GM18873 (cell line): ENCODE results near the gene TTBK1.

Experiments used
- ATAC-seq: cut with Tn5 transposase; IDR thresholded peaks from one replicate; pipeline ENCODE4 v1.9.1; 2021; ENCODE audit warnings: mild to moderate bottlenecking, moderate library complexity, moderate number of reproducible peaks; ENCODE audit not compliant: unreplicated experiment, low FRiP score

The TTBK1 gene

DNA sequence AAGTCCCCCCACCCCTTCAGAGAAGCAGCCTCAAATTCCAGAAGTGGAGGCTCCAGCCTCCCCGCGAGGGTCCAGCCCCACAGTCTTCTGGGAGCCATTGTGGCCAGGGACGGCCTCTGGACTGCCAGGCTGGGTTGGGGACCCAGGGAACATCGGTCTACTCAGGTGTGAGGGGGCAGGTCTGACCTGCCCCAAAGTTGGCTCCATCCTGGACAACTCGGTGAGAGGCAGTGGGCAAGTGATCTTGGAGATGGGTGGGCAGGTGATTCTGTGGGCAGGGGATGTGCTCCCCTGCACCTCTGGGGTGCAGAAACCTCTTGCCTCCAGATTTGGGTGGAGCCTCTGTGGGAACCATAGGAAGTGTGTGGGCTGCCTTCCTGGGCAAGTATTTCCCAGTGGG lies 42.6 kb downstream of the TTBK1 start:
- ATAC-seq = no peak

DNA sequence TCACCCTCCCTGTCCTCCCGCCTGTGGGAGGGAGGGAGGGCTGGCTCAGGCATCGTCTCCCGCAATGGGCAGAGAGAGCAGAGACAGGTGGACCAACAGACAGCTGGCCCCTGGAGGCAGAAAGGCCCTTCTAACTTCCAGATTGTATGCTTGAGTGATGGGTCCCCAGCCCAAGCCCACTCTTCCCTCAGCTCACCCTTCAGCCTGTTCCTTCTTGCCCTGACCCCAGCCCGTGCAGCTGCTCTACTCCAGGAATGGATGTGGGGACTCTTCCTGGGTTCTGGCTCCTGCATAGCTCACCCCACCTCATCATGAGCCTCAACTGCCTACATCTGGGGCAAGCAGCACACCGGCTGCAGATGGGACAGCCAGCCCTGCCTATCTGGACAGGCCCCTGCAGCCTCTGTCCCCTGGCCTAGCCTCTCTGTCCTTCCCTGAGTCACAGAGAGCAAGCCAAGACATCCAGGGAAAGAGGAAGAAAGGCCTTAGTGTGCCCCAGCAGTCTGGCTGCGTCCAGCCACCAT lies 43.2 kb downstream of the TTBK1 start:
- ATAC-seq = no peak

DNA sequence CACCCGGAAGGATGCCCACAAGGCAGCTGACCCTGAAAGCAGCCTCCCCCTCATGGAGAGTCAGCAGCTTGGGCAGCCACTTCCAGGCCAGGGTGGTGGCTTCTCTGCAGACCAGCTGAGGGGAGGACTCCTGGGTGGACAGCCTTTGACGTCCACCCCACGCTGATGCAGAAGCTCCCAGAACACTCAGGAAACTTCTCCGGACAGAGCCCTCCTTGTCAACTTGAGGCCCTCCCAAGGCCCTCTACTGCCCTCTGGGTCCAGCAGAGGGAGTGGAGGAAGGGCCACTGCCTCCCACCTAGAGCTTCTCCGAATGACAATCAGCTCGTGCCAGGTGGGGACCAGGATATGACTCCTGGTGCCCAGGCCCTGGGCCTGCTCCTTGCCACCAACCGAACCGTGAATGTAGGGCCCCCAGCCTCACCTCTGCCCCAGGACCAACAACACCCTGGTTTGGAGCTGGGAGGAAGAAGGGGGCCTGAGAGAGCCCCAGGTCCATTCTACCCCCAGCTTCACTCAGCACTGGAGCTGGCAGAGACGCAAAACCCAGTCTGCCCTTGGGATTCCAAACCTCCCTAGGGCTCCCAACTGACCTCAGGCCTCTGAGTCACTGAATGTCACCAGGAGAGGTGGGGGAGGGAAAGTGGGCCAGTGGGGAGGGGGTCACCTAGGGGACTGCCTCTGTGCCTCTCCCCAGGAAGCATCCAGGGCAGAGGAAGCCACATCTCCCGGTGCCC lies 43.9 kb downstream of the TTBK1 start:
- ATAC-seq = no peak

DNA sequence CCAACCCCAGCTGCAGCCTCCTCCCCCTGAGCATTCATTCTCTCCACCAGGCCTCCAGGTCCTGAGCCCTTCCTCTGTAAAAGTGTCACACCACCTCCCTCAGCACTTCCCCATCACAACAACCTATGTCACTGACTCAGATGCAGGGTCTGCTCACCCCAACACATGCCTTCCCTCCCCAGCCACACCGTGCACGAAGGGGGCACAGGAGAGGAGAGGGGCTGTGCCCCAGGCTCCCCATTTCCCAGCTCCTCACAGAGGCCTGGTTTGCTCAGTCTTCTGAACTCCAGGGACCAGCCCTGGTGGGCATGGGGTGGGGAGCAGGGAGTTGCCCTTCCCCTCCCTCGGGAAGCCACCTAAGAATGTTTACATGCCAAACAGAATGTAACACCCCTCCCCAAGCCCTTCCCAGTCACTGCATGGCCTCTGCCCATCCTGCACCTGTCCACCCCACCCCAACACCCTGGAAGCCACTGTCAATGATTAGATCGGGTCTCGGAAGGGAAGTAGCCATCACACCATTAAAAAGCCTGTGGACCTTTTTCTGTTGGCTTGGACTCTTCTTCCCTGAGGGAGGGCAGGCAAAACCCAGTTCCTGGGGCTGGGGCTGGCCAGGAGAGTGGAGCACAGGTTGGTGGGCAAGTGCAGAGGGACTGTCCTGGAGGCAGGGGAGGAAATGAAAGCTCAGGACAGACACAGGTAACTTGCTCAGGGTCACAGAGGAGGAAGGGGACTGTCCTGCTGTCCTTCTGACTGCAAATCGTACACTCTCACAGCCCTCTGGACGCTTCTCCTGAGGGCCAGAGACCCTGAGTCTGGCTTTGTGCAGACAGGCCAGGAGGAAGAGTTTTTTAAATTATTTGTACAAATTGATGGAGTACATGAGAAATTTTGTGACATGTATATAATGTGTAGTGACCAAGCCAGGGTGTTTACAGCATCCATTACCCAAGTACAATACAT lies 44.7 kb downstream of the TTBK1 start:
- no peak for ATAC-seq

DNA sequence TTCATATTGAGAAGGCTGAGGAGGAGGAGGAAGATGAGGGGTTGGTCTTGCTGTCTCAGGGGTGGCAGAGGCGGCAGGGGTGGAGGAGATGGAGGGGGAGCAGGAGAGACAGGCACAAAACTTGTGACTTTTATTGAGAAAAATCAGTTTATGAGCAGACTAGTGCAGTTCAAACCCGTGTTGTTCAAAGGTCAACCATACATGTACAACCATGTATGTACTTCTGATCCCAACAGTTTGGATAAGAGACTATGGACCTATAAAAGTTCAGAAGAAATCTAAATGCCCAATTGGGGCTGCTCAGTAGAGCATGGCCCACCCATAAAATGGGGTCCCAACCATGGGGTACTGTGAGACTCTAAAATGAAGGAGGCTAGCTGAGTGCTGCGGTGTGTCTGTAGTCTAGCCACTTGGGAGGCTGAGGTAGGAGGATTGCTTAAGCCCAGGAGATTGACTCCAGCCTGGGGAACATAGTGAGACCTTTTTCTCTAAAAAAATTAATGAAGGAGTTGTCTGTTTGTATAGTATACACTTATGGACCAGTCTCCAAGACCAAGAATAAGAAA lies 47.1 kb downstream of the TTBK1 start:
- ATAC-seq = no peak

DNA sequence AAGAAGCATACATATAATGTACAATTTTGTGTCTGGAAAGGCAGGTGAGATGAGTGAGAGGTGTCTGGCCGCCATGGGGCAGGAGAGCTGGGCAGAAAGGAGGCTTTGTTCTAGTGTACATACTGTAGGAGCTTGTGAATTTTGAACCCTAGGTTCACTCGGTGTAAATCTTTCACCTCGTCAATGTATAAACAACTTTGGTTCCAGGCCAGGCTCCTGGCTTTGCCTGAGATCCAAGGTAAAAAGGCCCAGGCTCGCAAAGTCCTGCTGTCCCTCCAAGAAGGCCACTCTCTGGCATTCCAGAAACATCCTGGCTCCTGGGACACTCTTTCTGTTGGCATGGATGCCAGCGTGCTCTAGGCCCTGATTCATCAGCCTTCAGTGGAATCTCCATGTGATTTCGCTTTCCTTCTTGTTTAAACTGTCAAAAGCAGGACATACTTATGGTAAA lies 47.6 kb downstream of the TTBK1 start:
- no peak for ATAC-seq

DNA sequence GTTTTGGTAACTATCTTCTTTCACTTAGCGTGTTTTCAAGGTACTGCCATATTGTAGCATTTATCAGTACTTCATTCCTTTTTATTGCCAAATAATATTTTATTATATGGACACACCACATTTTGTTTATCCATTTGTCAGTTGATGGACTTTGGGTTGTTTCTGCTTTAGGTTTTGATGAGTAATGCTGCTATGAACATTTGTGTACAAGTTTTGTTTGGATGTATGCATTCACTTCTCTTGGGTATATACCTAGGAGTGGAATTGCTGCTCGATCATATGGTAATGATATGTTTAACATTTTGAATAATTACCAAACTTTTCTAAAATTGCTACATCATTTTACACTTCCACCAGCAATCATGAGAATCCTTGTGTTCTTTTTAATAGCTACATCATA lies 48.4 kb downstream of the TTBK1 start:
- no peak for ATAC-seq

DNA sequence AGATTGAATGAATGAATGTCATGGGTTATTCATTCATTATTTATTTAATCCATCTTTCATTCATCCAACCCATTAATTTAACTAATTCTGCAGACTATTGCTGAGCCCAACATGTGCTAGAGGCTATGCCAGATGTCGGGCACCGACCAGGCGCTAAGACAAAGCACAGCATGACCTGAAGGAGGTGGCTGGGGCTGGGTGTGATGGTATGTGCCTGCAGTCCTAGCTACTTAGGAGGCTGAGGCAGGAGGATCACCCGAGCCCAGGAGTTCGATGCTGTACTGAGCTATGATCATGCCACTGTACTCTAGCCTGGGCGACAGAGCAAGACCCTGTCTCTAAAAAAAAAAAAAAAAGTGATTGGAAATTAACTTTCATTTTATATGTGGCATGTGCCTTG lies 49.1 kb downstream of the TTBK1 start:
- ATAC-seq = no peak

DNA sequence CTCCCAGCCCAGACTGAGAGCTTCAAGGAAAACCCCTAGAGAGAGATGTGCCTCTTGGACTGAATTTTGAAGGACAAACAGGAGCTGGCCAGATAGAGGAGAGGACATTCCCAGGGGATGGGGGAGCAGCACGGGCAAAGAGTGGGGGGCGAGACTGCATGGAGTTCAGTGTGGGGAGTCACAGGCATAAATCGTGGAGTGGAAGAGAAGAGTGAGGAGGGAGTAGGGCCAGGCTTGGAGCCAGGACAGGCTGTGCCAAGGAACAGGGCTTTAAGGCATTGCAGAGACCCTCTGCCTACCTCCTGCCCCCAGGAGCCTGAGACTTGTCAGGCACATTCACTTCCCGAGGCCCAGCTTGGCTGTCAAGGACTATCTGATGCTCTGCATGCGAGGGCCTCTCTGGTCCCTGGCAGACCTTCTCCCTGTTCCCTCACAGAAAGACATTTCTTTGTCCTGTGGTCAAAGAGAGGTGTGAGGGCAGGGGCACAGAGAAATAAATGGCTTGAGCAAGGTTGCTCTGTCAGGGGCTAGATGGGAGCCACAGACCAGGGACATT lies 49.6 kb downstream of the TTBK1 start:
- ATAC-seq = no peak

DNA sequence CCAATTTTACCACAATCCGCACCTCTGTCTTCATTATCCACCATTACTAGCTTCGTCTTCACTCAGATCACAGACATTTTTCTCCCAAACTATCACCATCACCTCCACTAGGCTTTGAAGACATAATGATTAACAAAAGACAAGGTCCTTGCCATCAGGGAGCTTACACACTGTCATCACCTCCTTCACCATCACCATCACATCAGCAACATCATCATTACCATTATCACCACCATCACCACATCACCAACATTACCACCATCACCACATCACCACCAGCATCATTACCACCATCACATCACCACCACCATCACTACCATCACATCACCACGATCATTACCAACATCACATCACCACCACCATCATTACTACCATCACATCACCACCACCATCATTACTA lies 50.4 kb downstream of the TTBK1 start:
- ATAC-seq = no peak

DNA sequence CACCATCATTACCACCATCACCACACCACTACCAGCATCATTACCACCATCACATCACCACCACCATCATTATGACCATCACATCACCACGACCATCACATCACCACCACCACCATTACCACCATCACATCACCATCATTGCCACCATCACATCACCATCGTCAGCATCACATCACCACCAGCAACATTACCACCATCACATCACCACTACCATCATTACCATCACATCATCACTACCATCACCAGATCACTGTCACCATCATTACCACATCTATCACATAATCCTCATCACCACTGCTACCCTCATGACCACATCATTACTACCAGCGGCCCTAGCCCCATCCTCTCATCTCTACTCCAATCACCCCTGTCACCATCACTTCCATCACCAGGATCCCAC lies 51.3 kb downstream of the TTBK1 start:
- ATAC-seq = no peak

DNA sequence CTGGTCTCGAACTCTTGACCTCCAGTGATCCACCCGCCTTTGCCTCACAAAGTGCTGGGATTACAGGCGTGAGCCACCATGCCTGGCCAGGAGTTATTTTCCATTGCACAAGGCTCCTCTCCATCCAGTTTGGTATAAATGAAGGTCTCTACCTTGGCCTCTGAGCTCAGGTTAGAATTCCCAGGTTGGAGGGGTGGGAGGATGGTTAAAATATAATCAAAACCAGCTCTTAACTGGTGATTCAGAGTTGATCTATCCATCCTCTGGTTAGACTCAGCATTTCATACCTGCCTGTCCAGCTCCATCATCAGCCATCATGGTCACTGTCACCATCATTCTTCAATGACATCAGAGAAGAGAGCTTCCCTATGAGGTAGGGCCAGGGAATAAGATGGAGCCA lies 52.2 kb downstream of the TTBK1 start:
- no peak for ATAC-seq

DNA sequence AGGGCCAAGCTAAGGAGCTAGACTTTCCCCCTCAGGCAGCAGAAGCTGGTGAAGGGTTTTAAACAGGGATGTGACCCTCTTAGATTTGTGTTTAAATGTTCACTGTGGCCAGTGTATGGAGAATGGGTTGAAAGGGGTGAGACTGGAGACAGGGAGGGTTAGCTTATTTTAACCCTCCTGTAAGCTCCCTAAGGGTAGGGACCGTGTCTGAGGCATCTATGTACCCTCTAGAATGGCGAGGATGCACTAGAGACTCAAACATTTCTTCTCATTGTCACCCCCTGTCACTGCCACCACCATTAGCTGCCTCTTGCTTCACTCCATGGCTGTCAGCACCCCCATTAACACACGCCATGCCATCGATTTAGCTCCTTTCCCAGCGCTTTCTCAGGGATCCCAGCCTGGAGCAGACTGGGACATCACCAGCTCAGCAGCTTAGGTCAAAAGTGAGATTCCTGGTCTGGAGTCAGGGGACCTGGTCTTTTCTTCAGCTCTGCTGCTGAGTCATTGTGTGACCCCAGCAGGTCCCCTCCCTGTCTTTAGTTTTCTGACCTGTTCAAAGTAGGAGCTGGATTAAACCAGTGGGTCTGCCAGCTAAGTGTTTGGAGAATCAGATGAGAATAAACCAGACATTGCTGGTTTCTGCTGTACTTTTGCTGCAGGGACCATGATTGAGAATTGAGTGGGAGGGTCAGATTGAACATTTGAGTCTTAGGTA lies 53.7 kb downstream of the TTBK1 start:
- ATAC-seq = no peak

DNA sequence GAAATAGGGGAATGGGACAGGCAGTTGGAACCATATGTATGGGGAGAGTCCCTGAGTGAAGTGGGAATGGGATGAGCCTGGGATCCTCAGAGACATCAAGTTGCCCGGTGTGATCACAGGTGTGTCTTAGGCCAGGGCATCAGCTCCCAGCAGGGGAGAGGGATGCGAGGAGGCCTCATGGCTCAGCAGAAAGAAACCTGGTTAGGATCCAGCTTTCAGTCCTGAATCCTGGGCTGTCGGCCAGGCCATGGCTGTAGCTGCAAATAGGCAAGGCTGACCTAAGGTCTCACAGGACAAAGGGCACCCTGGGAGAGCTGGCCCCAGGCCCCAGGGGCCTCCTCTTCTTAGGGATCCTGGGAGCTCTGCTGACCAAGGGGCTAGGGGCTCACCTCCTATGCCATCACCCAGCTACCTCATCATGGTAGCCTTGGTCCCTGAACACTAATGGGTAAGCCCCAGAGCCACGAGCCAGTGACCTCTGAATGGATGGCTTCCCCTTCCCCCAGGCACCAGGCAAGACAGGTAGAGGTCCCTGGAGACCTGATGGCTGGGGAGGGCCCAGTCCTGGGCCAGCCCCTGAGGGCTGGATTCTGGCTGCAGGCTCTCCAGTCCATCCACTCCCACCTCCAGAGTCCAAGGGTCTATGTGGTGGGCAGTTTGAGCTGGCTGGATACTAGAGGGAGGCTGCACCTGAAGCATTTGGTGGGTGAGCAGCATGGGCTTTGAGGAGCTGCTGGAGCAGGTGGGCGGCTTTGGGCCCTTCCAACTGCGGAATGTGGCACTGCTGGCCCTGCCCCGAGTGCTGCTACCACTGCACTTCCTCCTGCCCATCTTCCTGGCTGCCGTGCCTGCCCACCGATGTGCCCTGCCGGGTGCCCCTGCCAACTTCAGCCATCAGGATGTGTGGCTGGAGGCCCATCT lies 54.6 kb downstream of the TTBK1 start, which contains the start of gene SLC22A7:
Gene SLC22A7 (plus strand): TSS at position 617 of the 921 bp plus-strand sequence. CDS start 99 bp downstream, at position 716.
- no peak for ATAC-seq

DNA sequence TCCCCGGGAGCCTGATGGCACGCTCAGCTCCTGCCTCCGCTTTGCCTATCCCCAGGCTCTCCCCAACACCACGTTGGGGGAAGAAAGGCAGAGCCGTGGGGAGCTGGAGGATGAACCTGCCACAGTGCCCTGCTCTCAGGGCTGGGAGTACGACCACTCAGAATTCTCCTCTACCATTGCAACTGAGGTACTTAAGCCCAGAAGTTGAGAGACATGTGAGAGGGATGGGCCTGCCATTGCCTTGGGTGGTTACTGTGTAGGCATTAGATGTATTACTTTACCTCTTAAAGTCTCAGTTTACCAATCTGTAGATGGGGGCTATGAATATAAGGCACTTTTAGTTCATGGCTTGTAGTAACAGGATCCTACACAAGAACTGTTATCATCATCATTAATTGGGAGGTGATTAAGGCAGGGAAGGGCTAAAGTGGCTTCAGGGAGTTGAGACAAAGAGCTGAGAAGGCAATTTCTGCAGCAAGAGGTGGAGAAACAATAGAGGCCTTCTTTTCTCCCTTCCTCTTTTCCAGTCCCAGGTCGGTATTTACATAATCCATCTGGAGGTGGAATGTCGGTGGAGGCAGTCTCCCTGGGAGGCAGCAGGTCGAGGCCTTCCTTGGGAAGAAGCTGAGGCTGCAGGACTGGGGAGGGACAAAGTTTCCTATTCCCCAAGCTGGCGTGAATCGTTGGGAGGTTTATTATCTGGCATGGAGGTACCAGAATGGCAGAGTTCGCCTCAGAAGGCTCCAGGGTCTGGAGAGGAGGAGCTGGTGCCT lies 55.5 kb downstream of the TTBK1 start:
- ATAC-seq = no peak

DNA sequence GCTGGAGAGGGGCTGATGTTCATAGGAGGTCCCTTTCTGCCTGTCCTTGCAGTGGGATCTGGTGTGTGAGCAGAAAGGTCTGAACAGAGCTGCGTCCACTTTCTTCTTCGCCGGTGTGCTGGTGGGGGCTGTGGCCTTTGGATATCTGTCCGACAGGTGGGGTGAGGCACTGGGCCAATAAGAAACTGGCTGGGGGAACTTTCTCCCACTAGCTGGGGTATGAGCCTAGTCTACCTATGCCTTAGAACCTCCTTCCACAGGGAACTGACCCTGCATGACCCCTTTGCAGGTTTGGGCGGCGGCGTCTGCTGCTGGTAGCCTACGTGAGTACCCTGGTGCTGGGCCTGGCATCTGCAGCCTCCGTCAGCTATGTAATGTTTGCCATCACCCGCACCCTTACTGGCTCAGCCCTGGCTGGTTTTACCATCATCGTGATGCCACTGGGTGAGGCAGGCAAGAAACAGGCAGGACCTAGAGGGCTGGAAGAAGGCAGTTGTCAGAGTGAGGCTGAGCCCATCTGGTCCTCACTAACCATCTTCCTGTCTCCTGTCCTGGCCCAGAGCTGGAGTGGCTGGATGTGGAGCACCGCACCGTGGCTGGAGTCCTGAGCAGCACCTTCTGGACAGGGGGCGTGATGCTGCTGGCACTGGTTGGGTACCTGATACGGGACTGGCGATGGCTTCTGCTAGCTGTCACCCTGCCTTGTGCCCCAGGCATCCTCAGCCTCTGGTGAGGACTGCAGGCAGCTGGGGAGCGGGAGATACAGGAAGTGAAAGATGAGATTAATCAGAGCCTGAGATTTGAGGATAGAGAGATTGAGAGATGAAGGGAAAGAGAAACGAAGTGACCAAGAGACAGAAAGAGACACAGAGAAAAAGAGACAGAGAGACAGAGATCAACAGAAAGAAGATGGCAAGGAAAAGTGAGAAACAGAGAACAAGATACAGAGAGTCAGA lies 56.3 kb downstream of the TTBK1 start:
- no peak for ATAC-seq
